ENCODE measurements around the gene TMEM242. TPM values are rescaled to one million over a fixed set of nuclear protein-coding genes. Genes with fewer than 3 reads are reported as not detected.
"Not testable (repeated sequence)": the region's sequence is repeated elsewhere in the genome, so short reads cannot be mapped to it uniquely, and the experiment has no call there.

The TMEM242 gene
- total and polyA plus RNA-seq, 2 of the 13 experiments (the other 11 are each of a cell fraction or from before 2014, with no cell fraction given) = 5.6 to 11.1 TPM

- H3K36me3 ChIP-seq (replicated peaks in 1 of 2; ENCODE audit: control insufficient read depth in 1 of 2, insufficient read depth in 2 of 2, low read length in 2 of 2); H3K4me3 ChIP-seq (replicated peaks in 1 of 3; ENCODE audit: insufficient read depth in 1 of 3, low read depth in 2 of 3, low read length in 3 of 3); H3K4me1 ChIP-seq (ENCODE audit: insufficient read depth, low read length); in situ Hi-C loops (cut with HindIII; ENCODE audit: extremely low pct_ligation_motif_present, low pct_unique_long_range_greater_than_20kb); H3K4me2 ChIP-seq (ENCODE audit: low read depth, low read length); H2AFZ ChIP-seq (ENCODE audit: low read length); H3K79me2 ChIP-seq (ENCODE audit: insufficient read depth, low read length); CTCF ChIA-PET (ENCODE audit: low intra/inter-chr PET ratio, low total read pairs); ATAC-seq; DNase-seq (ENCODE audit: low spot score); H4K20me1 ChIP-seq (ENCODE audit: insufficient read depth, low read length); H3K9me3 ChIP-seq (ENCODE audit: low read length); BruUV-seq (replicated peaks); H3K27ac ChIP-seq (ENCODE audit: extremely low read length, insufficient read depth, low read length); FAIRE-seq; H3K9ac ChIP-seq (ENCODE audit: insufficient read depth, low read depth, low read length): not testable (repeated sequence)
- H3K27me3 ChIP-seq (ENCODE audit: control insufficient read depth in 1 of 2, insufficient read depth in 2 of 2, low read length in 2 of 2) = peaks cover 0 to 10% of the 10 kb centered on the region in 2 experiments; a peak in 3 of 5 replicates
- POLR2A ChIA-PET = interaction anchor here (6.0 kb wide), 1 partner anchor 13 kb away, joined by 42 read pairs; the partner anchor contains the start of gene TMEM242
- 16% methylated on average over 3 of the region's 3 CpGs for WGBS (ENCODE audit: low lambda C conversion rate)
- peak; percentile 20; the same call in 1 of the 2 replicates for TF ChIP-seq ZNF770 (CRISPR knock-in tag; IDR thresholded peaks at IDR 0.05)
- intact Hi-C loops (cut with micrococcal nuclease; ENCODE audit: unreplicated experiment) = loop anchor here (5.0 kb wide), 2 partner anchors 275 to 330 kb away; no protein-coding TSS in a partner anchor
Observed at GRCh38 chr6:157337276-157337675, 14.0 kb upstream of the TMEM242 start.

GRCh38 chr6:157335829-157336228 lies 12.5 kb upstream of the TMEM242 start:
- WGBS (ENCODE audit: low lambda C conversion rate) = 14% methylated on average over 6 of the region's 6 CpGs
- no peak overlapping the region for H3K9ac ChIP-seq (ENCODE audit: insufficient read depth, low read depth, low read length)
- H3K4me2 ChIP-seq (ENCODE audit: low read depth, low read length) = no peak overlapping the region; the same call in 1 of the 2 replicates
- ChIA-PET CTCF (ENCODE audit: low intra/inter-chr PET ratio, low total read pairs) (interaction anchor here (4.3 kb wide), 1 partner anchor 20 kb away, joined by 60 read pairs; no protein-coding TSS in a partner anchor), POLR2A (interaction anchor here (6.0 kb wide), 1 partner anchor 12 kb away, joined by 42 read pairs; the partner anchor contains the start of gene TMEM242)
- peaks cover 0 to 10% of the 10 kb centered on the region in 2 experiments; a peak in 3 of 5 replicates for H3K27me3 ChIP-seq (ENCODE audit: control insufficient read depth in 1 of 2, insufficient read depth in 2 of 2, low read length in 2 of 2)
- no peaks in the 10 kb centered on the region for H4K20me1 ChIP-seq (ENCODE audit: insufficient read depth, low read length)
- no peak overlapping the region for H3K4me3 ChIP-seq (replicated peaks in 1 of 3; ENCODE audit: insufficient read depth in 1 of 3, low read depth in 2 of 3, low read length in 3 of 3)
- H3K9me3 ChIP-seq (ENCODE audit: low read length) = no peaks in the 10 kb centered on the region
- no peak for TF ChIP-seq ISL2 (CRISPR knock-in tag; IDR thresholded peaks at IDR 0.05)
- TF ChIP-seq ZNF225 (CRISPR knock-in tag; IDR thresholded peaks at IDR 0.05) = no peak
- no peak for TF ChIP-seq DBP (CRISPR knock-in tag; IDR thresholded peaks at IDR 0.05; ENCODE audit: not compliant biosample characterization)
- TF ChIP-seq BRD4 (CRISPR knock-in tag; IDR thresholded peaks at IDR 0.05) = no peak
- TF ChIP-seq ZNF792 (CRISPR knock-in tag; IDR thresholded peaks at IDR 0.05) = peak; percentile 88
- TF ChIP-seq ZNF670 (CRISPR knock-in tag; IDR thresholded peaks at IDR 0.05; ENCODE audit: borderline replicate concordance) = no peak
- BruUV-seq (replicated peaks) = no TSS peak
- H3K79me2 ChIP-seq (ENCODE audit: insufficient read depth, low read length) = no peaks in the 10 kb centered on the region
- no peaks in the 10 kb centered on the region for H3K36me3 ChIP-seq (replicated peaks in 1 of 2; ENCODE audit: control insufficient read depth in 1 of 2, insufficient read depth in 2 of 2, low read length in 2 of 2)
- no peak for FAIRE-seq
- intact Hi-C loops (cut with micrococcal nuclease; ENCODE audit: unreplicated experiment) (loop anchor here (1.0 to 5.0 kb wide), 3 partner anchors 22 to 331 kb away; no protein-coding TSS in a partner anchor), in situ Hi-C loops (cut with HindIII; ENCODE audit: extremely low pct_ligation_motif_present, low pct_unique_long_range_greater_than_20kb) (no loop called here)
- H2AFZ ChIP-seq (ENCODE audit: low read length) = no peak overlapping the region
- no peak for DNase-seq (ENCODE audit: low spot score)
- no peak overlapping the region for H3K27ac ChIP-seq (ENCODE audit: extremely low read length, insufficient read depth, low read length)
- H3K4me1 ChIP-seq (ENCODE audit: insufficient read depth, low read length) = peaks cover 7% of the 10 kb centered on the region; the same call in 1 of the 2 replicates
- ATAC-seq = peak; percentile 33; the same call in 2 of the 3 replicates
